ENCODE measurements around the gene PRKACB. TPM values are rescaled to one million over a fixed set of nuclear protein-coding genes. Genes with fewer than 3 reads are reported as not detected.
A peak's percentile ranks its signal among the peaks of the same experiment; 100 is the strongest.

Gene PRKACB
- total RNA-seq, 3 donors from 2014 or later (not counting 1 experiment from before 2014, with no cell fraction given), result 111 to 148 (median 140) TPM

DNA sequence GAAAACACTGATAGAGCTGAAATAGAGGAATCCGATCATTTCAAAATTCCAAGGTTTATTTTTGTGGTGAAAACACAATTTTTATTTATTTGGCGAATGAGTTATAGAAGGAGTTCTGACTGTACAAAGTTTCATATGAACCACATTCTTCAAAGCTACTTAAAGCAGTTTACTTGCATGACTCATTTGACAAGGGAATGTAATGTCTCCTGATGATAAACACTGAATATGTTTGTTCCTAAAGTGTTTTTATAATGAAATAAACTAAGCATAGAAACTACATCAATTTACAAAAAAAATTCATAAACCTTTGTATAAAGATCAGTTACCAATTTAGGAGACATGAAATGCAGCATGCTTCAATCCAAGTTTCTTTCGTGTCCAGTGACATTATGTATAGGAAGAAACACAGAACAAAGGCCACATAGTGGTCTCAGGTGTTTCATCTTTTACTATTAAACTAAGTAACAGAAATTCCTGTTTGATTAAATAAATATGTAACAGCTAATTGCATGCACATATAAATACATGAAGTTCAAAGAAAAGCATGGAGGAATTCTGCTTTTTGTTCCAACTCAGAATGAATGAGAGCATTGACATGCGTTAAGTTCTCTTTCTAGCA, 2.5 kb downstream of the PRKACB start:
- WGBS (ENCODE audit: insufficient coverage), result 11% methylated on average over 1 of the region's 4 CpGs
- Mint-ChIP-seq H3K27ac (peak overlapping the region; percentile 96 to 97), H3K27me3 (ENCODE audit: low read depth in 2 of 2) (no peaks in the 10 kb centered on the region), H3K36me3 (no peaks in the 10 kb centered on the region), H3K4me3 (peak overlapping the region; percentile 98), H3K9me3 (no peaks in the 10 kb centered on the region), H3K4me1 (peaks cover 60% of the 10 kb centered on the region in 2 donors)
- intact Hi-C loops (cut with micrococcal nuclease), result loop anchor here (5.0 to 10.0 kb wide), 3 partner anchors 36 to 358 kb away; partner anchors contain the start of genes GNG5 and SPATA1
- H3K36me3 ChIP-seq (ENCODE audit: control insufficient read depth, insufficient read depth, low read length), result peaks cover 2% of the 10 kb centered on the region
- DNase-seq, result no peak
- no peaks in the 10 kb centered on the region for H3K27me3 ChIP-seq (ENCODE audit: control insufficient read depth, insufficient read depth, low read length)
- TF ChIP-seq, protein P1, sequence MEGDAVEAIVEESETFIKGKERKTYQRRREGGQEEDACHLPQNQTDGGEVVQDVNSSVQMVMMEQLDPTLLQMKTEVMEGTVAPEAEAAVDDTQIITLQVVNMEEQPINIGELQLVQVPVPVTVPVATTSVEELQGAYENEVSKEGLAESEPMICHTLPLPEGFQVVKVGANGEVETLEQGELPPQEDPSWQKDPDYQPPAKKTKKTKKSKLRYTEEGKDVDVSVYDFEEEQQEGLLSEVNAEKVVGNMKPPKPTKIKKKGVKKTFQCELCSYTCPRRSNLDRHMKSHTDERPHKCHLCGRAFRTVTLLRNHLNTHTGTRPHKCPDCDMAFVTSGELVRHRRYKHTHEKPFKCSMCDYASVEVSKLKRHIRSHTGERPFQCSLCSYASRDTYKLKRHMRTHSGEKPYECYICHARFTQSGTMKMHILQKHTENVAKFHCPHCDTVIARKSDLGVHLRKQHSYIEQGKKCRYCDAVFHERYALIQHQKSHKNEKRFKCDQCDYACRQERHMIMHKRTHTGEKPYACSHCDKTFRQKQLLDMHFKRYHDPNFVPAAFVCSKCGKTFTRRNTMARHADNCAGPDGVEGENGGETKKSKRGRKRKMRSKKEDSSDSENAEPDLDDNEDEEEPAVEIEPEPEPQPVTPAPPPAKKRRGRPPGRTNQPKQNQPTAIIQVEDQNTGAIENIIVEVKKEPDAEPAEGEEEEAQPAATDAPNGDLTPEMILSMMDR (IDR thresholded peaks at IDR 0.05), result no peak
- peak overlapping the region; percentile 93 for H3K27ac ChIP-seq (ENCODE audit: low read length)
- H3K4me1 ChIP-seq (ENCODE audit: control insufficient read depth, insufficient read depth, low read length), result peaks cover 17% of the 10 kb centered on the region
- ATAC-seq, result peak in 1 of 3 donors; percentile 46
- peak overlapping the region; percentile 54 for H3K4me3 ChIP-seq (ENCODE audit: low read length)
- no peaks in the 10 kb centered on the region for H3K9me3 ChIP-seq (ENCODE audit: control insufficient read depth, insufficient read depth, low read length)

DNA sequence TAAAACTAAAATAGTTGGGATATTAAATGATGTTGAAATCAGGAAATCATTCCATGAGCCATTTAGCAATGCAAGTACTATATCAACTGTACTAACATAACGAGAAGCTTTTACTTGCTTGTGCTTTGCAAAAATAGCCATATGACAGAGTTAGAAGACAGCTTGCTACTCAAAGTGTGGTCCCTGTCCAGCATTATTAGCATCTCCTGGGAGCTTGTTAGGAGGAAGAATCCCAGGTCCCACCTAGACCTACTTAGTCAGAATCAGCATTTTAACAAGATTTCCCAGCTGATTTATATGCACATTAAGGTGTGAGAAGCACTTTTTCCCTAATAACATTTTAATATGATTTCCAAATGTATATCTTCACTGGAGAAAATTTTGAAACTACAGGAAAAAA, 4.7 kb downstream of the PRKACB start:
- H3K27ac ChIP-seq (ENCODE audit: low read length), result no peak overlapping the region
- Mint-ChIP-seq H3K4me1 (peaks cover 73 to 76% of the 10 kb centered on the region in 2 donors), H3K36me3 (no peaks in the 10 kb centered on the region), H3K9me3 (no peaks in the 10 kb centered on the region), H3K4me3 (peak overlapping the region; percentile 61), H3K27ac (peak overlapping the region in 1 of 2 donors; percentile 97), H3K27me3 (ENCODE audit: low read depth in 2 of 2) (no peaks in the 10 kb centered on the region)
- no peaks in the 10 kb centered on the region for H3K9me3 ChIP-seq (ENCODE audit: control insufficient read depth, insufficient read depth, low read length)
- no peaks in the 10 kb centered on the region for H3K27me3 ChIP-seq (ENCODE audit: control insufficient read depth, insufficient read depth, low read length)
- intact Hi-C loops (cut with micrococcal nuclease), result loop anchor here (5.0 to 10.0 kb wide), 3 partner anchors 34 to 356 kb away; partner anchors contain the start of genes GNG5 and SPATA1
- ATAC-seq (no peak), DNase-seq (no peak)
- 90% methylated on average over 1 of the region's 1 CpG for whole genome bisulfite sequencing (ENCODE audit: insufficient coverage)
- TF ChIP-seq, protein P1 (IDR thresholded peaks at IDR 0.05), result no peak
- H3K4me1 ChIP-seq (ENCODE audit: control insufficient read depth, insufficient read depth, low read length), result peaks cover 12% of the 10 kb centered on the region
- H3K4me3 ChIP-seq (ENCODE audit: low read length), result no peak overlapping the region
- H3K36me3 ChIP-seq (ENCODE audit: control insufficient read depth, insufficient read depth, low read length), result peaks cover 3% of the 10 kb centered on the region

DNA sequence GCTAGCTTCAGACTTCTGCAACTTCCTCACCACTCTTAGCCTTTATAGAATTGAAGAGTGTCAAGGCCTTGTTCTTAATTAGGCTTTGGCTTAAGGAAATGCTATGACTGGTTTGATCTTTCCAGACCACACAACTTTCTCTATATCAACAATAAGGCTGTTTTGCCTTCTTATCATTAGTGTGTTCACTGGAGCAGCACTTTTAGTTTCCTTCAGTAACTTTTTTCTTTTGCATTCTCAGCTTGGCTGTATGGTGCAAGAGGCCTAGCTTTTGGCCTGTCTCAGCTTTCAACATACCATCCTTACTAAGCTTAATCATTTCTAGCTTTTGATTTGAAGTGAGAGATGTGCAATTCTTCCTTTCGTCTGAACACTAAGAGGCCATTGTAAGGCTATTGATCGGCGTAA, 8.6 kb downstream of the PRKACB start:
- Mint-ChIP-seq H3K4me3 (peak overlapping the region; percentile 41), H3K27ac (peak overlapping the region; percentile 54 to 80), H3K36me3 (no peaks in the 10 kb centered on the region), H3K4me1 (peaks cover 82 to 86% of the 10 kb centered on the region in 2 donors), H3K27me3 (ENCODE audit: low read depth in 2 of 2) (no peaks in the 10 kb centered on the region), H3K9me3 (no peaks in the 10 kb centered on the region)
- Histone ChIP-seq H3K9me3 (ENCODE audit: control insufficient read depth, insufficient read depth, low read length) (no peaks in the 10 kb centered on the region), H3K4me3 (ENCODE audit: low read length) (no peak overlapping the region), H3K4me1 (ENCODE audit: control insufficient read depth, insufficient read depth, low read length) (peaks cover 16% of the 10 kb centered on the region), H3K27me3 (ENCODE audit: control insufficient read depth, insufficient read depth, low read length) (no peaks in the 10 kb centered on the region), H3K36me3 (ENCODE audit: control insufficient read depth, insufficient read depth, low read length) (peaks cover 3% of the 10 kb centered on the region), H3K27ac (ENCODE audit: low read length) (peak overlapping the region; percentile 23)
- TF ChIP-seq, protein P1 (IDR thresholded peaks at IDR 0.05), result no peak
- DNase-seq, result no peak
- intact Hi-C loops (cut with micrococcal nuclease), result no loop called here
- WGBS (ENCODE audit: insufficient coverage), result 71% methylated on average over 3 of the region's 3 CpGs
- ATAC-seq, result peak in 1 of 3 donors; percentile 39
